GM21737 (cell line): Measurements from ENCODE around the gene VTCN1.
"Not testable (repeated sequence)": the region's sequence is repeated elsewhere in the genome, so short reads cannot be mapped to it uniquely, and the experiment has no call there.

Source experiments
- ATAC-seq: cut with Tn5 transposase; IDR thresholded peaks from one replicate; pipeline ENCODE4 v1.9.1; 2021; ENCODE audit warnings: mild to moderate bottlenecking, moderate library complexity; ENCODE audit not compliant: unreplicated experiment

The VTCN1 gene

DNA sequence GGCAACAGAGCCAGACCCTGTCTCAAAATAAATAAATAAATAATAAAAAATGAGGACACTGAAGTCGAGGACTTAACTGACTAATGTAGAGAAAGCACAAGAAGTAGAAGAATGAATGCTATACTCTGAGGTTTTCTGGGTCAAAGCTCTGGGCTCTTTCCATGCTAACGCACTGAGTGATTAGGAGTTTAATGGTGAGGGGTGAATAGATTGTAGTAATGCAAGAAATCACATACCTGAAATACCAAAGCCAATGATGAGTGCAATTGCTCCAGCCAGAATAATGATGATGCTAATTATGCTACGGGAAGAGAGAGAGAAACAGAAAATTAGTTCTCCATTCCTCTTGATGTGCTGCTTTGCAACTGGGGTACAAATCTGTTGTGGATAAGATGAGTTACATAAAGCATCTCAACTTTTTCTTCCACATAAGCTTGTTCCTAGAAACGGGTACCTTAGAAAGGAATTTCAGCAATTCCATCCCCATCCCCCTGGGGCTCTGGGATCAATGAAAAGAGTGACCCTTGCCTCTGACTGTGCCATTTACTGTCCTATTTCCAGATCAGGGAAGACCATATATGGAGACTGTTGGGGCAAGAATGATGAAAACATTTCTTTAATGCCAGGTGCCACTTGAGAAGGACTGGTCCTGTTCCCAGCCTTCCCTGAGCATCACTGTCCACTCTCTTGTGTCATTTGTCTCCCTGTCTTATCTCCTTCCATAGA is 40.7 kb downstream of the VTCN1 start:
- no peak for ATAC-seq

DNA sequence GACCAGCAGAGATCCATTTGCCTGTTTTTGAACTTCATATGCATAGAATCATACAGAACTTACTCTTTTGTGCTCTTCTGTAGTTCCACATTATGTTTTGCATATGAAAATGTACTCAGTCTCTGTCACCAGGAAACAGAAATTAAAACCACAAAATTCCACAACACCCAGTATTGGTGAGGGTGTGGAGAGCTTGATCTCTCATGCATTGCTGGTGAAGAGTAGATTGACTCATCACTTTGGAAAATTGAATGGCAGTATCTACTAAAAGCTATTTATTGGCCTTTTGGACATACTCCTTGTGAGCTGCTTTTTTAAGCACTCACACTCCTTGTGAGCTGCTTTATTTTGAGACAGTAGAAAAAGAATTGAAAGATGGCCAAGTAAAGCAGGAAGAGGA is 43.3 kb downstream of the VTCN1 start:
- ATAC-seq, result no peak

DNA sequence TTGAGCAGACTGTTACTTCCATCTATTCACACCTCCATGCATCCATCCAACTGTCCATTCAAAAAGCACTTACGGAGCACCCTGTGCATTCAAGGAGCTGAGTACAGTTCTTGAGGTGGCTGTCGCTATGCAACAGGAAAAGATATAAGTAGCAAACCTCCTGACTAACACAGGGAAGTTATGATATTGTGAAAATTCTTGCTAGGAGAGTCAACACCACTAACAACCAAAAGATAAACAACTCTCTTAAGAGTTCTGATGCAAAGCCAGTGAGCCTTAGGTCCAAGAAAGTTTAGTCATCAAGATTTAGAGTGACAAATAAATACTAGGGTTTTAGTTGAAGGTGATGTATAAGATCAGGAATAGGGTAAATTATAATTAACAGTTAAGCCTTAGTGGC is 44.7 kb downstream of the VTCN1 start:
- no peak for ATAC-seq

DNA sequence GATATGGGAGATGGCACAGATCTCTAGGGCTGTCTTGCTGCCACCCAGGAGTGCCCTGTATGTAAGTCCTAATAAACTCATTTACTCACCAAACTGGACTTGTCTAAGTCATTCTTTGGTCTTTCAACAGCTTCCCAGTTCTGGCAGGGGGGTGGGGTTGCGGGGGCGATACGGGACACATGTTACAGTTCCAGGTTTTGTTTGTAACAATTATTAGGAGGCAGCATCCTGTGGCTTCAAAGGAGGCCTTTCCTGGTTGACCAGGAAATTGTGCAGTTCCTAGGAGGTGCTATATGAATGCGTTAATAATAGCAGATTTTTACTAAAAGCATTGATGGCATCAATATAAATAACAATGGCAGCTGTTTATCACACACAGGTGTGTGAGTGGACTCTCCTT is 46.5 kb downstream of the VTCN1 start:
- ATAC-seq, result no peak

GRCh38 chr1:117162816-117163215 is 47.9 kb downstream of the VTCN1 start:
- ATAC-seq, result no peak

DNA sequence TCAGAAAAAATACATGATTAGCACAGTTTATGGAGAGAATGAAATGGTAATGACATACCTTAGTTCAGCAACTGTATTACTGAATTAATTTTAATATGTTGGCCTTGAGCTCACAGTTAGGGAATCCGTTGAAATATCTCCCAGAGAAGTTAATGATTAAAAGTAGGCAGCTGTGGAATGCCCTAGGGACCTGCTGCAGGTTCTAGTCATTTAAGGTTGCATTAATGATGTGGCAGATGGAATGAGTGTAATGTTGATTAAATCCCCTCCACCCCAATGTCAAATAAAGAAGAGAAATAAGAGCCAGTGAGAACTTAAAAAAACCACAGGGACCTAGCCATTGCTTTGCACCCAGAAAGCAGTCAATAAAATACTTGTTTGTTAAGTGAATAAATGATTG is 48.8 kb downstream of the VTCN1 start:
- ATAC-seq, result no peak

DNA sequence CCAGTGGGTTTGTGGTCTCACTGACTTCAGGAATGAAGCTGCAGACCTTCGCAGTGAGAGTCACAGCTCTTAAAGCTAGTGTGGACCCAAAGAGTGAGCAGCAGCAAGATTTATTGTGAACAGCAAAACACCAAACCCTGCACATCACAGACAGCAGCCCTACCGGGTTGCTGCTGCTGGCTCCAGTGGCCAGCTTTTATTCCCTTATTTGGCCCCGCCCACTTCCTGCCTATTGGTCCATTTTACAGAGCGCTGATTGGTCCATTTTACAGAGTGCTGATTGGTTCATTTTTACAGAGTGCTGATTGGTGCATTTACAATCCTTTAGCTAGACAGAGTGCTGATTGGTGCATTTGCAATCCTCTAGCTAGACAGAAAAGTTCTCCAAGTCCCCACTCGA is 59.4 kb downstream of the VTCN1 start:
- ATAC-seq, result not testable (repeated sequence)

GRCh38 chr1:117150316-117150715 is 60.4 kb downstream of the VTCN1 start:
- ATAC-seq, result no peak

DNA sequence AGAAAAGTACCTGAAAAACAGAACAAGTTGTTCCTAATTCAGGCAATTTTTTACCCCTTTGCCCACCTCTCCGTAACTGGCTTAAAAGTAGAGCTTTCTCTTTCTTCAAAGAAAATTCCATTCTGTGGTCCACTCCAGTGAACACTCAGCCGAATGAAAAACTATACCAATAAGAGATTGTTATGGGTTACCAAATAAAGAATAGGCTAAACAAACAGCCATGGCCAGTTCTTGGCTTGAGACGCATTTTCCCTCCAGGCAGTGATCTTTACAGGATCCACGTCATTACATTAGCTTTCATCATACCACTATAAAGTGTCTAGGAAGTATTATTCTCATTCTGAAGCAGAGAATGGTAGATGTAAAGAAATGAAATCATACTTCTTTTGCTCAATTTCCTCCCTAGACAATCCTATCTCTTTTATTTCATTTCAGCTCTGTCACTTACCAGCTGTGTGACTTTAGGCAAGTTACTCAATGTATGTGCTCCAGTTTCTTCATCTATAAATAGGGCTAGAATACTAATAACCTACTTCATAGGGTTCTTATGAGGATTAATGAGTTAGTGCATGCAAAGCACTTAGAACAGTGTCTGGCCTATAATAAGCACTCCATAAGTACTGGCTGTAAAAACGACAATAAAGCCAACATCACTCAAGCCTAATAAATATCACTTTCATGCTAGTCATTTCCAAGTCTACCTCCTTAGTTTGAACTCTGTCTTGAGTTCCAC is 62.7 kb downstream of the VTCN1 start:
- ATAC-seq, result no peak

GRCh38 chr1:117147341-117147831 is 63.3 kb downstream of the VTCN1 start:
- ATAC-seq, result no peak

DNA sequence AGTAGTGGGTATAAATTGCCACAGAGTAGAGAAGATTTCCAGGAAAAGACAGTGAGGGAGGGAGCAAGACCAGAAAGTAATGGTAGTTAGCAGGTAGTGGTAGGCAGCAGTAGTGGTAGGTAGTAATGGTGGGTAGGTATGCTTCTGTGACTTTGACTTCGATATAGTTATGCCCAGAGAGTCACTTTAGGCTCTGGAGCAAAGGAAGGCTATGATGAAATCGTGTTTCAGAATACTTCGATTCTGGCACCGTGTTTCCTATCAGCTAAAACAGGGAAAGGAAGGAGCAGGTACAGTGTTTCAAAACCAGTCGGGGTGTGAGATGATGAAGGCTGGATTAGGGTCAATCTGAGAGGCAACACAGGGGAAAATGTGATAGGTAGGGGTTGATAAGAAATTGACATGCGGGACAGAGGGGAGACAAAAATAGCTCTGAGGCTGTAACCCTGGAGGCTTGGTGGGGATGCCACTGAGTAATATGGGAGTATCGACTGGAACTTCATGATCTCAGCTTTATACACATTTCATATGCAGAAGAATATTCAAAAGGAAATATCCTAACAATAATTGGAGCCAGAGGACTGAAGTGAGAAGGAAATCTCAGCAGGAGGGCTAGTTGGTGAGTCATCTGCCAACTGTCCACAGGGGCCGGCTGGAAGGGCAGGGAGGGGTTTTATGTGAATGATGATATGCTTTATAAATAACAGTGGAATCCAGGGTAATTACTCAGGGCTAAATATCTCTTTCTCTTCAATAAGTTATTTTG is 64.0 kb downstream of the VTCN1 start:
- no peak for ATAC-seq

- ATAC-seq, result no peak
Measured at GRCh38 chr1:117146072-117146471, 64.7 kb downstream of the VTCN1 start.

- ATAC-seq, result no peak
Measured at GRCh38 chr1:117143871-117144270, 66.9 kb downstream of the VTCN1 start.

DNA sequence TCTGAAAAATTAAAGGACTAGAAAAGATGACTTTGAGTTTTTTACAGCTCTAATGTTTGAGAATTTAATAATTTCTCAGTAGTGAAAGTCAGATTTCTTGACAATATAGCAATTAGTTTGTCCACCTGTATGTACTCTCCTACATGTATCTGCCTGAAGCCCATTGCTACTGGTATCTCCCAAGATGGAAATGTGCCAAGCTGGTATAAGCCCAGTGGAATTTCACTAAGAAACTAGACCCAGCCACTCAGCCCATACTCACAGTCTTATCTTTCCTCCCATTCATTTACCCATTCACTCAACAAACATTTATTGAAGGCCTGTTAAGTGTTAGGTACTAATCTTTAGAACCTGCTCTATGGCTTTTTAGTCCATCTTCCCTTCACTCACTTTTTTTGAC is 67.6 kb downstream of the VTCN1 start:
- ATAC-seq, result no peak

GRCh38 chr1:117142200-117142599 is 68.5 kb downstream of the VTCN1 start:
- ATAC-seq, result no peak

DNA sequence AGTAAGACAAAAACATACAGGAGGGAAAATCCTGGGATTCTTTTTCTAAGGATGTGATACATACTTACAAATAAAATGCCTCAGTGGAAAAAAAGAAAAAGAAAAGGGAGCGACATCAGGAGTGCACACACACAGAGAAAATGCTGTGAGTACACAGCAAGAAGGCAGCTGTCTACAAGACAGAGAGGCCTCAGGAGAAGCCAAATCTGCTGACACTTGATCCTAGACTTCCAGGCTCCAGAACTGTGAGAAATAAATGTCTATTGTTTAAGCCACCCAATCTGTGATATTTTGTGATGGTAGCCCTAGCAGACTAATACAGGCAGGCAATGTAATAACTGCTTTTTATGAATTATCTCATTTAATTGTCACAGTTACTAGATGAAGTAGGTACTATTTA is 72.2 kb downstream of the VTCN1 start:
- no peak for ATAC-seq

GRCh38 chr1:117138106-117138505 is 72.6 kb downstream of the VTCN1 start:
- ATAC-seq, result no peak

- ATAC-seq, result no peak
Measured at GRCh38 chr1:117137281-117137855, 73.4 kb downstream of the VTCN1 start.

- no peak for ATAC-seq
Measured at GRCh38 chr1:117136749-117137148, 74.0 kb downstream of the VTCN1 start.

- no peak for ATAC-seq
Measured at GRCh38 chr1:117135329-117135728, 75.4 kb downstream of the VTCN1 start.

DNA sequence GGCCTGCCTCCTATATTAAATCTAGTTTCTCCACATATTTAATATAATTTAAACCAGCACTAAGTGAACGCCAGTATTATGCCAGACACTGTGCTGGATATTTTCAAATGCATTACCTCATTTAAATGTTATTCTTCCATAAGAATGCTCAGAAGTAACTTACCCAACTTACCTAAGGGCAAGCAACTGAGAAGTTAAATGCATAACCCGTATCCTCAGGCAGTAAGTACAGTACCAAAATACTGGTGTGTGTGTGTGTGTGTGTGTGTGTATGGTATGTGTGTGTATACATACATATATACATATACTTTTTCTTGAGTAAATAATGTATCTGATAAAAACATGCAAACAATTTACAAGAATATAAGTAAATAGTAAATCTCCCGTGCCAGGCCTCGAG is 80.2 kb downstream of the VTCN1 start:
- ATAC-seq, result no peak
